Panc1 (cell line): ENCODE measurements around the gene BTRC.

Experiments used
- POLR2AphosphoS5 ChIP-seq: IDR thresholded peaks from 2 replicates; pipeline ENCODE4 v1.6.1; 2012; ENCODE audit warnings: mild to moderate bottlenecking, low read depth, low read length, moderate library complexity
- SIN3A ChIP-seq: IDR thresholded peaks from 2 replicates; pipeline ENCODE4 v1.6.1; 2012; ENCODE audit warnings: low read depth, mild to moderate bottlenecking, low read length, moderate library complexity, borderline replicate concordance; ENCODE audit not compliant: insufficient read depth
- TF ChIP-seq, protein P1 (sequence below): fragments of 450-650 bp; IDR thresholded peaks from 2 replicates; pipeline ENCODE4 v1.5.1; 2017; ENCODE audit warnings: mild to moderate bottlenecking

- TF ChIP-seq, protein P1, sequence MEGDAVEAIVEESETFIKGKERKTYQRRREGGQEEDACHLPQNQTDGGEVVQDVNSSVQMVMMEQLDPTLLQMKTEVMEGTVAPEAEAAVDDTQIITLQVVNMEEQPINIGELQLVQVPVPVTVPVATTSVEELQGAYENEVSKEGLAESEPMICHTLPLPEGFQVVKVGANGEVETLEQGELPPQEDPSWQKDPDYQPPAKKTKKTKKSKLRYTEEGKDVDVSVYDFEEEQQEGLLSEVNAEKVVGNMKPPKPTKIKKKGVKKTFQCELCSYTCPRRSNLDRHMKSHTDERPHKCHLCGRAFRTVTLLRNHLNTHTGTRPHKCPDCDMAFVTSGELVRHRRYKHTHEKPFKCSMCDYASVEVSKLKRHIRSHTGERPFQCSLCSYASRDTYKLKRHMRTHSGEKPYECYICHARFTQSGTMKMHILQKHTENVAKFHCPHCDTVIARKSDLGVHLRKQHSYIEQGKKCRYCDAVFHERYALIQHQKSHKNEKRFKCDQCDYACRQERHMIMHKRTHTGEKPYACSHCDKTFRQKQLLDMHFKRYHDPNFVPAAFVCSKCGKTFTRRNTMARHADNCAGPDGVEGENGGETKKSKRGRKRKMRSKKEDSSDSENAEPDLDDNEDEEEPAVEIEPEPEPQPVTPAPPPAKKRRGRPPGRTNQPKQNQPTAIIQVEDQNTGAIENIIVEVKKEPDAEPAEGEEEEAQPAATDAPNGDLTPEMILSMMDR: no peak
- TF ChIP-seq POLR2AphosphoS5: no peak
- no peak for TF ChIP-seq SIN3A
Observed at GRCh38 chr10:101308051-101308450, 45.9 kb upstream of the BTRC start.
